Spleen (tissue), 7 donors: Measurements from ENCODE around the gene NHLH2.

Experiments
- CTCF ChIP-seq, 11 experiments: fragments of 200-600 bp in 7 of 11; fragments of 450-650 bp in 4 of 11; sonication (generic) in 4 of 11; IDR thresholded peaks in 8 of 11; conservative IDR thresholded peaks in 3 of 11; 1 replicate in 7 of 11; 2 replicates in 4 of 11; pipeline versions ENCODE4 v1.4.0 to v1.8.0; 2016 to 2021; ENCODE audit warnings: antibody characterized with exemption in 11 of 11, inconsistent platforms in 4 of 11, mild to moderate bottlenecking in 1 of 11
- POLR2A ChIP-seq, 3 donors: fragments of 450-650 bp; IDR thresholded peaks; one replicate each; pipeline ENCODE4 v1.5.1; 2017; ENCODE audit warnings: antibody characterized with exemption in 3 of 3, mild to moderate bottlenecking in 1 of 3
- donor health status: DM: no; HTN: no; CAD: no; lungs with moderate emphysema.
- donor health status: DM: no; HTN: no; CAD: no.
- donor health status: DM: no; HTN: no; CAD: no.

- TF ChIP-seq CTCF (IDR thresholded peaks at IDR 0.05 in 8 of 11, conservative IDR thresholded peaks at IDR 0.05 in 3 of 11) (no peak), POLR2A (IDR thresholded peaks at IDR 0.05) (no peak)
Measured at GRCh38 chr1:115840605-115841460, at the start of gene NHLH2.
